Measurements from ENCODE around the gene ITGBL1. TPM values are rescaled to one million over a fixed set of nuclear protein-coding genes. Genes with fewer than 3 reads are reported as not detected.
A peak's percentile ranks its signal among the peaks of the same experiment; 100 is the strongest.

Gene ITGBL1
- total RNA-seq, 6 experiments from 2014 or later, result 0.64 to 3.8 (median 1.6) TPM

GRCh38 chr13:101681834-101682233, 229.4 kb downstream of the ITGBL1 start:
- H3K9me3 ChIP-seq, result no peaks in the 10 kb centered on the region
- TF ChIP-seq POLR2A (IDR thresholded peaks at IDR 0.05) (no peak), CTCF (IDR thresholded peaks at IDR 0.05) (no peak)
- no peak overlapping the region for H3K4me3 ChIP-seq
- H3K27me3 ChIP-seq, result no peaks in the 10 kb centered on the region
- ATAC-seq (peak in 2 of 4 donors; percentile 45 to 65), DNase-seq (no peak)
- no peak overlapping the region for H3K27ac ChIP-seq
- no peaks in the 10 kb centered on the region for H3K4me1 ChIP-seq
- intact Hi-C loops (cut with DNase I), result no loop called here
- no peaks in the 10 kb centered on the region for H3K36me3 ChIP-seq

GRCh38 chr13:101686003-101686402, 233.5 kb downstream of the ITGBL1 start:
- 52% methylated on average over 2 of the region's 2 CpGs for WGBS (ENCODE audit: insufficient coverage, low coverage, low lambda C conversion rate, missing lambda C conversion rate)
- Histone ChIP-seq H3K36me3 (no peaks in the 10 kb centered on the region), H3K9me3 (no peaks in the 10 kb centered on the region), H3K4me3 (no peak overlapping the region), H3K27me3 (no peaks in the 10 kb centered on the region), H3K27ac (no peak overlapping the region), H3K4me1 (no peaks in the 10 kb centered on the region)
- intact Hi-C loops (cut with DNase I), result no loop called here
- no peak for DNase-seq
- ATAC-seq, result no peak
- TF ChIP-seq POLR2A (IDR thresholded peaks at IDR 0.05), result no peak
- TF ChIP-seq CTCF (IDR thresholded peaks at IDR 0.05), result no peak

- Histone ChIP-seq H3K4me3 (no peak overlapping the region), H3K36me3 (no peaks in the 10 kb centered on the region), H3K9me3 (no peaks in the 10 kb centered on the region), H3K27me3 (no peaks in the 10 kb centered on the region), H3K4me1 (no peaks in the 10 kb centered on the region), H3K27ac (no peak overlapping the region)
- intact Hi-C loops (cut with DNase I), result no loop called here
- DNase-seq (no peak), ATAC-seq (no peak)
- no peak for TF ChIP-seq POLR2A (IDR thresholded peaks at IDR 0.05)
- no peak for TF ChIP-seq CTCF (IDR thresholded peaks at IDR 0.05)
- WGBS (ENCODE audit: insufficient coverage, low coverage, low lambda C conversion rate, missing lambda C conversion rate), result 50% methylated on average over 2 of the region's 2 CpGs
Observed at GRCh38 chr13:101690871-101691270, 238.4 kb downstream of the ITGBL1 start.

GRCh38 chr13:101691341-101691860, 238.9 kb downstream of the ITGBL1 start:
- no peak for ATAC-seq
- no peak for DNase-seq
- no peak overlapping the region for H3K4me3 ChIP-seq
- H3K9me3 ChIP-seq, result no peaks in the 10 kb centered on the region
- H3K27me3 ChIP-seq, result no peaks in the 10 kb centered on the region
- TF ChIP-seq CTCF (IDR thresholded peaks at IDR 0.05) (no peak), POLR2A (IDR thresholded peaks at IDR 0.05) (no peak)
- H3K27ac ChIP-seq, result no peak overlapping the region
- no peaks in the 10 kb centered on the region for H3K36me3 ChIP-seq
- H3K4me1 ChIP-seq, result no peaks in the 10 kb centered on the region
- WGBS (ENCODE audit: insufficient coverage, low coverage, low lambda C conversion rate, missing lambda C conversion rate), result 72% methylated on average over 3 of the region's 3 CpGs
- intact Hi-C loops (cut with DNase I), result no loop called here
